ENCODE data around the gene TULP4.
"Not testable (repeated sequence)": the region's sequence is repeated elsewhere in the genome, so short reads cannot be mapped to it uniquely, and the experiment has no call there.

TULP4 gene

GRCh38 chr6:158312165-158312564, at the start of gene TULP4:
TSS of gene TULP4 (plus strand) at chr6:158312465. CDS start at chr6:158314017, 1,552 bp downstream.
- DNase-seq = no peak

- DNase-seq = no peak
Observed at GRCh38 chr6:158262755-158263154, 49.5 kb upstream of the TULP4 start.

- no peak for DNase-seq
Observed at GRCh38 chr6:158264180-158264579, 48.1 kb upstream of the TULP4 start.

GRCh38 chr6:158266131-158266530, 46.1 kb upstream of the TULP4 start:
- DNase-seq = no peak

GRCh38 chr6:158268361-158269147, 43.7 kb upstream of the TULP4 start:
- no peak for DNase-seq

- no peak for DNase-seq
Observed at GRCh38 chr6:158269657-158270056, 42.6 kb upstream of the TULP4 start.

- peak; percentile 13 for DNase-seq
Observed at GRCh38 chr6:158270389-158271127, 41.7 kb upstream of the TULP4 start.

GRCh38 chr6:158272324-158272723, 39.9 kb upstream of the TULP4 start:
- DNase-seq = no peak

- no peak for DNase-seq
Observed at GRCh38 chr6:158278004-158278403, 34.3 kb upstream of the TULP4 start.

- no peak for DNase-seq
Observed at GRCh38 chr6:158279615-158280014, 32.6 kb upstream of the TULP4 start.

GRCh38 chr6:158283304-158283980, 28.8 kb upstream of the TULP4 start:
- no peak for DNase-seq

GRCh38 chr6:158284007-158284875, 28.0 kb upstream of the TULP4 start:
- DNase-seq = peak; percentile 3

GRCh38 chr6:158284876-158285655, 27.2 kb upstream of the TULP4 start:
- no peak for DNase-seq

- no peak for DNase-seq
Observed at GRCh38 chr6:158285656-158286021, 26.6 kb upstream of the TULP4 start.

- DNase-seq = no peak
Observed at GRCh38 chr6:158286413-158286812, 25.9 kb upstream of the TULP4 start.

GRCh38 chr6:158287047-158287446, 25.2 kb upstream of the TULP4 start:
- no peak for DNase-seq

- no peak for DNase-seq
Observed at GRCh38 chr6:158290040-158290439, 22.2 kb upstream of the TULP4 start.

- DNase-seq = peak; percentile 45
Observed at GRCh38 chr6:158290659-158291058, 21.6 kb upstream of the TULP4 start.

- no peak for DNase-seq
Observed at GRCh38 chr6:158292016-158292415, 20.2 kb upstream of the TULP4 start.

- DNase-seq = no peak
Observed at GRCh38 chr6:158293122-158293521, 19.1 kb upstream of the TULP4 start.

- DNase-seq = not testable (repeated sequence)
Observed at GRCh38 chr6:158295976-158296853, 16.1 kb upstream of the TULP4 start.
